ENCODE data around the gene CNBP.

- TF ChIP-seq, protein P1, sequence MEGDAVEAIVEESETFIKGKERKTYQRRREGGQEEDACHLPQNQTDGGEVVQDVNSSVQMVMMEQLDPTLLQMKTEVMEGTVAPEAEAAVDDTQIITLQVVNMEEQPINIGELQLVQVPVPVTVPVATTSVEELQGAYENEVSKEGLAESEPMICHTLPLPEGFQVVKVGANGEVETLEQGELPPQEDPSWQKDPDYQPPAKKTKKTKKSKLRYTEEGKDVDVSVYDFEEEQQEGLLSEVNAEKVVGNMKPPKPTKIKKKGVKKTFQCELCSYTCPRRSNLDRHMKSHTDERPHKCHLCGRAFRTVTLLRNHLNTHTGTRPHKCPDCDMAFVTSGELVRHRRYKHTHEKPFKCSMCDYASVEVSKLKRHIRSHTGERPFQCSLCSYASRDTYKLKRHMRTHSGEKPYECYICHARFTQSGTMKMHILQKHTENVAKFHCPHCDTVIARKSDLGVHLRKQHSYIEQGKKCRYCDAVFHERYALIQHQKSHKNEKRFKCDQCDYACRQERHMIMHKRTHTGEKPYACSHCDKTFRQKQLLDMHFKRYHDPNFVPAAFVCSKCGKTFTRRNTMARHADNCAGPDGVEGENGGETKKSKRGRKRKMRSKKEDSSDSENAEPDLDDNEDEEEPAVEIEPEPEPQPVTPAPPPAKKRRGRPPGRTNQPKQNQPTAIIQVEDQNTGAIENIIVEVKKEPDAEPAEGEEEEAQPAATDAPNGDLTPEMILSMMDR (IDR thresholded peaks at IDR 0.05 in 4 of 5, conservative IDR thresholded peaks at IDR 0.05 in 1 of 5) = no peak
- TF ChIP-seq POLR2A (IDR thresholded peaks at IDR 0.05) = no peak
These were observed 35.0 kb upstream of the CNBP start for GRCh38 chr3:129218742-129219141.
